Astrocyte (in vitro differentiated cells and primary cell): ENCODE results near the gene OSTN.

Experiments
- CTCF ChIP-seq: IDR thresholded peaks from 2 replicates; pipeline ENCODE4 v1.5.1; 2011; ENCODE audit warnings: low read depth, mild to moderate bottlenecking, inconsistent platforms, low read length, moderate library complexity; ENCODE audit not compliant: insufficient read depth
- EZH2 ChIP-seq: IDR thresholded peaks from 2 replicates; pipeline ENCODE4 v1.6.1; 2012; ENCODE audit warnings: mild to moderate bottlenecking, low read length, inconsistent platforms; ENCODE audit not compliant: insufficient read depth

DNA sequence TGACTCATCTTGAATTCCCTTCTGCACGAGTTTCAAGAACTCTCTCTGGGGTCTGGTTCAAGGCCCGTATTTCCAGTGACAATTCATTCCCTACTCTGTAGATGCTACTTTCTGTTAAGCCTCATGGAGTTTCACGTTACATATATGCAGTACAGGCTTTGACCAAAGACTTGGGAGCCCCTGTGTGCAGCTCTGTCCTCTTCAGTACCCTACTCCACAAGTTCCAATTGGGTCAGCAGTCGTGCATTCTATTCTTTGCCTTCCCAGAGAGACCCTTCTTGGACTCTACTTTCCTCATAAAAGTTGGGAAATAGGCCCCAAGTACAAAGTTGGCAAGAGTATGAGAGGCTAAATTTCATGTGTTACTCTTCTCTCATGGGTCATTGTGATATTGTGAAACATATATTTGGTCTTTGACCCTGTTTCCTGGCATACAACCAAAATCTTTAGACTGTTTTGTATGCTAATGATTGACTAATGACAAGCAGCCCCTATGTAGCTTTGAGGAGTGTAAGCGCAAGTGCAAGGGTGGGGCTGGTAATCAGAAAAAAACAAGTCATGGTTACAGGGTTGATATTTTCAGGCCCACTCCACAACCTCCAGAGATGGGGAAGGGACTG lies 115.2 kb downstream of the OSTN start:
- TF ChIP-seq CTCF (no peak), EZH2 (no peak)
